OCI-LY1 (cell line): ENCODE results near the gene ARFGAP1.
A peak's percentile ranks its signal among the peaks of the same experiment; 100 is the strongest.

ENCODE experiments used
- H2AFZ ChIP-seq: fragments of 200-600 bp; sonication (generic), shearing (Covaris generic); 2 replicates; pipeline ENCODE4 v1.6.0; 2014; ENCODE audit warnings: antibody characterized with exemption, mild to moderate bottlenecking, low read length
- H3F3A ChIP-seq: fragments of 200-600 bp; sonication (generic), shearing (Covaris generic); 2 replicates; pipeline ENCODE4 v1.6.0; 2014; ENCODE audit warnings: mild to moderate bottlenecking, antibody characterized with exemption, low read length, moderate library complexity; ENCODE audit not compliant: insufficient read depth
- H3K27ac ChIP-seq: fragments of 200-600 bp; sonication (generic); 2 replicates; pipeline ENCODE4 v1.5.1; 2014; ENCODE audit warnings: low read length, mixed run types, mild to moderate bottlenecking, low read depth; ENCODE audit not compliant: poor library complexity, severe bottlenecking
- H3K27me3 ChIP-seq: fragments of 200-600 bp; sonication (generic); 2 replicates; pipeline ENCODE4 v1.6.0; 2014; ENCODE audit warnings: antibody characterized with exemption, mild to moderate bottlenecking, low read length, moderate library complexity; ENCODE audit not compliant: insufficient read depth
- H3K36me3 ChIP-seq: fragments of 200-600 bp; sonication (generic); 2 replicates; pipeline ENCODE4 v1.6.1; 2014; ENCODE audit warnings: mild to moderate bottlenecking, antibody characterized with exemption, low read length, moderate library complexity, mixed read lengths; ENCODE audit not compliant: insufficient read depth
- H3K4me1 ChIP-seq: fragments of 200-600 bp; sonication (generic); 2 replicates; pipeline ENCODE4 v1.5.1; 2014; ENCODE audit warnings: mild to moderate bottlenecking, low read length, moderate library complexity; ENCODE audit not compliant: insufficient read depth, severe bottlenecking
- H3K4me2 ChIP-seq: fragments of 200-600 bp; sonication (generic), shearing (Covaris generic); 2 replicates; pipeline ENCODE4 v1.6.1; 2014; ENCODE audit warnings: low read length
- H3K4me3 ChIP-seq: fragments of 200-600 bp; sonication (generic); 2 replicates; pipeline ENCODE4 v1.5.1; 2014; ENCODE audit warnings: low read length, low read depth, mild to moderate bottlenecking, mixed read lengths; ENCODE audit not compliant: poor library complexity, severe bottlenecking
- H3K79me2 ChIP-seq: fragments of 200-600 bp; shearing (Covaris generic); 2 replicates; pipeline ENCODE4 v1.6.1; 2016; ENCODE audit warnings: mixed run types, low read length, mixed read lengths; ENCODE audit not compliant: insufficient read depth
- H3K9ac ChIP-seq: fragments of 200-600 bp; sonication (generic), shearing (Covaris generic); 2 replicates; pipeline ENCODE4 v1.6.1; 2014; ENCODE audit warnings: mild to moderate bottlenecking, low read length, mixed read lengths
- H3K9me2 ChIP-seq: fragments of 200-600 bp; sonication (generic), shearing (Covaris generic); 2 replicates; pipeline ENCODE4 v1.6.1; 2014; ENCODE audit warnings: low read depth, mild to moderate bottlenecking, low read length, mixed read lengths
- H3K9me3 ChIP-seq: fragments of 200-600 bp; shearing (Covaris generic); 2 replicates; pipeline ENCODE4 v1.6.1; 2014; ENCODE audit warnings: low read length, mixed read lengths
- H4K20me1 ChIP-seq: fragments of 200-600 bp; sonication (generic), shearing (Covaris generic); 2 replicates; pipeline ENCODE4 v1.6.0; 2016; ENCODE audit warnings: mild to moderate bottlenecking, low read length; ENCODE audit not compliant: insufficient read depth
- CTCF ChIP-seq: fragments of 200-600 bp; sonication (generic), shearing (Covaris generic); IDR thresholded peaks from 2 replicates; pipeline ENCODE4 v1.5.1; 2017; ENCODE audit warnings: mild to moderate bottlenecking, antibody characterized with exemption, low read length, moderate library complexity, mixed read lengths
- EZH2 ChIP-seq: fragments of 200-600 bp; sonication (generic), shearing (Covaris generic); IDR thresholded peaks from 2 replicates; pipeline ENCODE4 v1.8.0; 2017; ENCODE audit warnings: borderline replicate concordance, mixed run types, mild to moderate bottlenecking, antibody characterized with exemption, low read length, moderate library complexity, mixed read lengths

Gene ARFGAP1

DNA sequence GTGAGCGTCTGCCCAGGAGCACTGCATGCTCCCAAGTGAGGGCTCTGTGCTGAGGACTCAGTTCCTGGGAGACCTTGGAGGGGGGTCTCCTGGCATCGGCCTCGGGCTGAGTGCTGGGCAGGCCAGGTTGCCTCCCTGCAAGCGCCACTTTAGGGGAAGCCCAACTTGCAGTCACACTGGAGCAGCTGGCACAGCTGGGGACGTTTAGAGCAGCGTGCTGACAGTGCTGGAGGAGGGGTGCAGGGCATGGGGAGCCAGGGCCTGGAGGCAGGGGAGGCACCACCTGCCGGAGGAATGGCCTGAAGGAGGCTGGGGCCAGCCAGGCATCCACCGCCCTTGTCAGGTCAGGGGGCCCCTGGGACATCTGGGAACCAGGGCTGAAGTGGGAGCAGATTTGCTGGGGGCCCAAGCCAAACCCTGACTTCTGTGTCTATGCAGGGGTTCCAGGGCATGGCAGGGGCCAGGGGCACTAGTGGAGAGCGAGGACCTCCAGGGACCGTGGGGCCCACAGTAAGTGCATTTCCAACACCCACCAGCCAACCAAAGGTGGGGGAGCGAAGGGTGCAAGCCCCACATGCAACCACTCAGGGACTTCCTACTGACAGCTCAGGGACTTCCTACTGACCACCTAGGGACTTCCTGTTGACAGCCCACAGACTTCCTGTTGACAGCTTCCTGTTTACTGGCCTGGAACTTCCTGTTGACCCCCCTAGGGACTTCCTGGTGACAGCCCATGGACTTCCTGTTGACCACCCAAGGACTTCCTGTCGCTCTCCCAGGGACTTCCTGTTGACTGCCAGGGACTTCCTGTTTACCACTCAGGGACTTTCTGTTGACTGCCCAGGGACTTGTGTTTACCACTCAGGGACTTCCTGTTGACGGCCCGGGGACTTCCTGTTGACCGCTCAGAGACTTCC lies 54.0 kb downstream of the ARFGAP1 start:
- no peak overlapping the region for H3K9ac ChIP-seq
- no peaks in the 10 kb centered on the region for H3K79me2 ChIP-seq
- H3F3A ChIP-seq = no peaks in the 10 kb centered on the region
- no peak overlapping the region for H2AFZ ChIP-seq
- H3K9me3 ChIP-seq = no peaks in the 10 kb centered on the region
- H3K27ac ChIP-seq = peak overlapping the region; percentile 40
- H3K4me1 ChIP-seq = no peaks in the 10 kb centered on the region
- H3K9me2 ChIP-seq = no peaks in the 10 kb centered on the region
- TF ChIP-seq EZH2 = no peak
- no peak for TF ChIP-seq CTCF
- H4K20me1 ChIP-seq = no peaks in the 10 kb centered on the region
- H3K27me3 ChIP-seq = no peaks in the 10 kb centered on the region
- H3K4me3 ChIP-seq = no peak overlapping the region
- no peaks in the 10 kb centered on the region; the same call in 1 of the 2 replicates for H3K36me3 ChIP-seq
- no peak overlapping the region for H3K4me2 ChIP-seq

DNA sequence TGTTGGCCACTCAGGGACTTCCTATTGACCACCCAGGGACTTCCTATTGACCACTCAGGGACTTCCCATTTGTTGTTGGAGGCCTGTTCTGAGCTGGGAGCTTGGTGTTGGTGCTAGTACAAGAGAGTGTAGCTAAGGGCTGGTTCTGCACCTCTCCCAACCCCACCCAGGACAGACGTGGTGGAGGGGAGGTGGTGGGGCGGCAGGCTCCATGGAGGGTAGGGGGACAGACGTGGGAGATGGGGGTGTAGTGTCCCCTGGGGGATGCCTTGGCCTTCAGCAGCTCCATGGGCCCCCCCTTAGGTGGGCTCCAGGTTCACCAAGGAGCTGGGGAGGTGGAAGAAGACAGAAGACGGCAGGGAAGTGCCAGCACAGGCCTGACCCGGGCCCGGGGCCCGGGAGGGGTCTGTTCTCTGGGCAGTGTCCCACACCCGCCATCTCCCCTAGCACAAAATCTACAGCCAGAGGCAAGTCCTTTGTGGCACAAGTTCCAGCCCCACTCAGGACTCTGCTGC lies 54.7 kb downstream of the ARFGAP1 start:
- no peaks in the 10 kb centered on the region for H3K4me1 ChIP-seq
- no peaks in the 10 kb centered on the region for H3F3A ChIP-seq
- peaks cover 7% of the 10 kb centered on the region; the same call in 1 of the 2 replicates for H3K27me3 ChIP-seq
- H3K9me3 ChIP-seq = no peaks in the 10 kb centered on the region
- H3K4me2 ChIP-seq = no peak overlapping the region
- no peak overlapping the region for H3K9ac ChIP-seq
- H4K20me1 ChIP-seq = no peaks in the 10 kb centered on the region
- H2AFZ ChIP-seq = no peak overlapping the region
- H3K36me3 ChIP-seq = no peaks in the 10 kb centered on the region; the same call in 1 of the 2 replicates
- TF ChIP-seq EZH2 (no peak), CTCF (no peak)
- no peaks in the 10 kb centered on the region for H3K9me2 ChIP-seq
- no peaks in the 10 kb centered on the region for H3K79me2 ChIP-seq
- no peak overlapping the region for H3K4me3 ChIP-seq
- H3K27ac ChIP-seq = peak overlapping the region; percentile 40

DNA sequence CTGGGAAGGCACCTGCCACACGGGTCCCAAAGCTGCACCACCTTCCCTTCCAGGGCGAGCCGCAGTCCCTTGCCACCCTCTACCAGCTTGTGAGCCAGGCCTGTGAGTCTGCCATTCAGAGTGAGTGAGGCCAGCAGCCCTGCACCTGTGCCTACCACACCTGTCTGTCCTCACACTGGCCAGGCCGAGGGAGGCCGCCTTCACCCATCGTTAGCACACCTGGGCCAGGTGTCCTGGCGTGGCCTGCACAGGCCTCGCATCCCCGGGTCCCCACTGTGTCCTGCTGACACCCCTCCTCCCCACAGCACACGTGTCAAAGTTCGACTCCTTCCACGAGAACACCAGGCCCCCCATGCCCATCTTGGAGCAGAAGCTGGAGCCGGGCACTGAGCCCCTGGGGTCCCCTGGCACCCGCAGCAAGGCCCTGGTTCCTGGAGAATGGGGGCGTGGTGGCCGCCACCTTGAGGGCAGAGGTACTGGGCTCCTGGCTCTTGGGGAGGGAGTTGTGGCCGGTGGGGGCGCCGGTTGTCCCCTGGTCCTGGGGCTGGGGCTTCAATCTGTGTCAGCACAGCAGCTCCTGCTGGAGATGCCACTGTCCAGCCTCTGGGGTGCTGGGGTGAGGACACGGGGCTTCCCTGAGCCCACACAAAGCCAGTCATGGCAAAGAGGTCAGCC lies 55.5 kb downstream of the ARFGAP1 start:
- no peaks in the 10 kb centered on the region for H3K4me1 ChIP-seq
- no peaks in the 10 kb centered on the region for H3F3A ChIP-seq
- no peaks in the 10 kb centered on the region for H3K79me2 ChIP-seq
- H3K9me3 ChIP-seq = no peaks in the 10 kb centered on the region
- H3K9me2 ChIP-seq = no peaks in the 10 kb centered on the region
- no peak overlapping the region for H3K4me3 ChIP-seq
- no peak overlapping the region for H3K4me2 ChIP-seq
- no peak overlapping the region for H3K27ac ChIP-seq
- H2AFZ ChIP-seq = no peak overlapping the region
- no peak overlapping the region for H3K9ac ChIP-seq
- H3K36me3 ChIP-seq = no peaks in the 10 kb centered on the region; the same call in 1 of the 2 replicates
- TF ChIP-seq EZH2 (no peak), CTCF (no peak)
- no peaks in the 10 kb centered on the region for H4K20me1 ChIP-seq
- H3K27me3 ChIP-seq = peaks cover 7% of the 10 kb centered on the region; the same call in 1 of the 2 replicates
